HCT116 (cell line): ENCODE data around the gene HSP90AA1. TPM values are rescaled to one million over a fixed set of nuclear protein-coding genes. Genes with fewer than 3 reads are reported as not detected.

Source experiments
- ATAC-seq: fragments of 200-7000 bp; cut with Tn5 transposase; 2 replicates; pipeline ENCODE4 v1.9.1; 2020; ENCODE audit warnings: mild to moderate bottlenecking, moderate library complexity
- BruUV-seq: library from RNA; stranded (reverse); fragments of 400-500 nt; replicated peaks from 2 replicates; lab custom pipeline; 2021; lab: Mats Ljungman, UMichigan
- CTCF ChIA-PET: fragments of 300-600 bp; sonication (Branson Sonifier 250); formaldehyde crosslinking; loops from one replicate; lab custom pipeline; 2021; ENCODE audit warnings: antibody characterized with exemption; lab: Charles Lee
- POLR2A ChIA-PET: fragments of 300-600, 350-600 bp; sonication (Branson Sonifier 250); formaldehyde crosslinking; loops from one replicate; lab custom pipeline; 2021; ENCODE audit warnings: antibody characterized with exemption; lab: Charles Lee
- RAD21 ChIA-PET, 2 experiments: fragments of 300-600 bp; sonication (Branson Sonifier 250); formaldehyde crosslinking; loops; one replicate each; lab custom pipeline; 2023; ENCODE audit warnings: low total read pairs in 2 of 2; ENCODE audit not compliant: uncharacterized antibody in 2 of 2, unreplicated experiment in 2 of 2, low non-redundant PET in 1 of 2; lab: Charles Lee
- DNase-seq: peaks from one replicate; pipeline ENCODE4 v3.0.0-alpha.2; 2010; ENCODE audit warnings: low read depth, low spot score
- H2AFZ ChIP-seq: fragments of 200-600 bp; shearing (Covaris generic), sonication (generic); 2 replicates; pipeline ENCODE4 v1.6.1; 2017; ENCODE audit warnings: low read depth, mixed run types, mixed read lengths, antibody characterized with exemption, low read length; ENCODE audit not compliant: poor library complexity, severe bottlenecking
- H3K27ac ChIP-seq: 2 replicates; pipeline ENCODE4 v1.5.1; 2012; ENCODE audit warnings: low read depth, low read length
- H3K27me3 ChIP-seq: fragments of 200-600 bp; sonication (generic); 2 replicates; pipeline ENCODE4 v1.6.1; 2016; ENCODE audit warnings: mixed run types, low read length, mixed read lengths; ENCODE audit not compliant: insufficient read depth
- H3K36me3 ChIP-seq, 2 experiments: fragments of 200-500 bp in 1 of 2; fragments of 200-600 bp in 1 of 2; sonication (Bioruptor generic) in 1 of 2; sonication (generic) in 1 of 2; 2 replicates each; pipeline versions ENCODE4 v1.5.1 to v1.6.1; 2014 to 2016; ENCODE audit warnings: low read length in 2 of 2, inconsistent platforms in 1 of 2, mixed read lengths in 1 of 2, mixed run types in 1 of 2; ENCODE audit not compliant: insufficient read depth in 2 of 2, control insufficient read depth in 1 of 2
- H3K4me1 ChIP-seq, 2 experiments: fragments of 200-600 bp in 1 of 2; sonication (generic) in 1 of 2; 2 replicates each; pipeline versions ENCODE4 v1.5.1 to v1.6.1; 2012 to 2017; ENCODE audit warnings: low read length in 2 of 2, inconsistent platforms in 1 of 2, mild to moderate bottlenecking in 1 of 2, mixed read lengths in 1 of 2, mixed run types in 1 of 2, moderate library complexity in 1 of 2; ENCODE audit not compliant: insufficient read depth in 2 of 2, control insufficient read depth in 1 of 2
- H3K4me2 ChIP-seq: fragments of 200-600 bp; sonication (generic); 2 replicates; pipeline ENCODE4 v1.6.1; 2017; ENCODE audit warnings: mixed run types, low read length, mixed read lengths
- H3K4me3 ChIP-seq, 2 experiments: fragments of 200-600 bp in 1 of 2; sonication (generic) in 1 of 2; replicated peaks in 1 of 2; 2 replicates each; pipeline ENCODE4 v1.5.1; 2011 to 2016; ENCODE audit warnings: low read length in 2 of 2, control low read depth in 1 of 2, low read depth in 1 of 2, mild to moderate bottlenecking in 1 of 2, mixed read lengths in 1 of 2, mixed run types in 1 of 2
- H3K79me2 ChIP-seq: fragments of 200-600 bp; sonication (generic); 2 replicates; pipeline ENCODE4 v1.6.1; 2017; ENCODE audit warnings: mild to moderate bottlenecking, mixed run types, low read length, moderate library complexity, mixed read lengths; ENCODE audit not compliant: insufficient read depth
- H3K9ac ChIP-seq: fragments of 200-600 bp; sonication (generic); 2 replicates; pipeline ENCODE4 v1.6.1; 2016; ENCODE audit warnings: low read length, mixed read lengths
- H3K9me2 ChIP-seq: fragments of 200-600 bp; sonication (generic), shearing (Covaris generic); 2 replicates; pipeline ENCODE4 v1.6.1; 2017; ENCODE audit warnings: mixed run types, mild to moderate bottlenecking, moderate library complexity; ENCODE audit not compliant: insufficient read depth
- H3K9me3 ChIP-seq, 2 experiments: fragments of 200-500 bp in 1 of 2; fragments of 200-600 bp in 1 of 2; sonication (Bioruptor generic) in 1 of 2; sonication (generic) in 1 of 2; 2 replicates each; pipeline ENCODE4 v1.6.1; 2014 to 2017; ENCODE audit warnings: low read length in 2 of 2, mixed read lengths in 2 of 2, inconsistent platforms in 1 of 2, low read depth in 1 of 2, mild to moderate bottlenecking in 1 of 2, mixed run types in 1 of 2, moderate library complexity in 1 of 2; ENCODE audit not compliant: control insufficient read depth in 1 of 2, insufficient read depth in 1 of 2
- H4K20me1 ChIP-seq: fragments of 200-600 bp; sonication (generic), shearing (Covaris generic); 2 replicates; pipeline ENCODE4 v1.6.1; 2017; ENCODE audit warnings: mixed run types, mild to moderate bottlenecking, moderate library complexity; ENCODE audit not compliant: insufficient read depth
- POLR2AphosphoS5 ChIP-seq: IDR thresholded peaks from 2 replicates; pipeline ENCODE4 v1.6.1; 2011; ENCODE audit warnings: mild to moderate bottlenecking, low read depth, low read length, moderate library complexity
- intact Hi-C: fragments of 100-400 bp; cut with micrococcal nuclease; formaldehyde crosslinking; loops from 2 replicates; pipeline ENCODE4 v1.10.0; 2022
- total RNA-seq: library from RNA; stranded (reverse); gene quantifications from one replicate; pipeline ENCODE4 v1.2.1, GENCODE V29; 2021; ENCODE audit not compliant: unreplicated experiment
- TF ChIP-seq, protein P1 (sequence below): IDR thresholded peaks from 2 replicates; pipeline ENCODE4 v1.6.1; 2012; ENCODE audit warnings: low read depth

Gene HSP90AA1
- total RNA-seq, 1 experiment from 2014 or later = 1,380 TPM

- BruUV-seq = no TSS peak
Observed at GRCh38 chr14:102079700-102079979, 7.2 kb downstream of the HSP90AA1 start.

More at GRCh38 chr14:102079700-102079979, 7.2 kb downstream of the HSP90AA1 start:
- peaks cover 39% of the 10 kb centered on the region for H4K20me1 ChIP-seq
- peaks cover 38% of the 10 kb centered on the region for H3K79me2 ChIP-seq
- ChIA-PET POLR2A (interaction anchor here (1.6 kb wide), 1 partner anchor 17 kb away, joined by 5 read pairs; no protein-coding TSS in a partner anchor), RAD21 (no interaction called here), CTCF (no interaction called here)
- H2AFZ ChIP-seq = no peak overlapping the region
- peaks cover 0 to 10% of the 10 kb centered on the region in 2 experiments; a peak in 3 of 4 replicates for H3K4me1 ChIP-seq
- no peak overlapping the region for H3K4me2 ChIP-seq
- H3K9ac ChIP-seq = no peak overlapping the region
- ATAC-seq (no peak), DNase-seq (no peak)
- TF ChIP-seq, protein P1, sequence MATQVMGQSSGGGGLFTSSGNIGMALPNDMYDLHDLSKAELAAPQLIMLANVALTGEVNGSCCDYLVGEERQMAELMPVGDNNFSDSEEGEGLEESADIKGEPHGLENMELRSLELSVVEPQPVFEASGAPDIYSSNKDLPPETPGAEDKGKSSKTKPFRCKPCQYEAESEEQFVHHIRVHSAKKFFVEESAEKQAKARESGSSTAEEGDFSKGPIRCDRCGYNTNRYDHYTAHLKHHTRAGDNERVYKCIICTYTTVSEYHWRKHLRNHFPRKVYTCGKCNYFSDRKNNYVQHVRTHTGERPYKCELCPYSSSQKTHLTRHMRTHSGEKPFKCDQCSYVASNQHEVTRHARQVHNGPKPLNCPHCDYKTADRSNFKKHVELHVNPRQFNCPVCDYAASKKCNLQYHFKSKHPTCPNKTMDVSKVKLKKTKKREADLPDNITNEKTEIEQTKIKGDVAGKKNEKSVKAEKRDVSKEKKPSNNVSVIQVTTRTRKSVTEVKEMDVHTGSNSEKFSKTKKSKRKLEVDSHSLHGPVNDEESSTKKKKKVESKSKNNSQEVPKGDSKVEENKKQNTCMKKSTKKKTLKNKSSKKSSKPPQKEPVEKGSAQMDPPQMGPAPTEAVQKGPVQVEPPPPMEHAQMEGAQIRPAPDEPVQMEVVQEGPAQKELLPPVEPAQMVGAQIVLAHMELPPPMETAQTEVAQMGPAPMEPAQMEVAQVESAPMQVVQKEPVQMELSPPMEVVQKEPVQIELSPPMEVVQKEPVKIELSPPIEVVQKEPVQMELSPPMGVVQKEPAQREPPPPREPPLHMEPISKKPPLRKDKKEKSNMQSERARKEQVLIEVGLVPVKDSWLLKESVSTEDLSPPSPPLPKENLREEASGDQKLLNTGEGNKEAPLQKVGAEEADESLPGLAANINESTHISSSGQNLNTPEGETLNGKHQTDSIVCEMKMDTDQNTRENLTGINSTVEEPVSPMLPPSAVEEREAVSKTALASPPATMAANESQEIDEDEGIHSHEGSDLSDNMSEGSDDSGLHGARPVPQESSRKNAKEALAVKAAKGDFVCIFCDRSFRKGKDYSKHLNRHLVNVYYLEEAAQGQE = no peak
- TF ChIP-seq POLR2AphosphoS5 = no peak
- no peaks in the 10 kb centered on the region for H3K9me3 ChIP-seq
- no peak overlapping the region for H3K4me3 ChIP-seq
- H3K36me3 ChIP-seq = peaks cover 49 to 54% of the 10 kb centered on the region in 2 experiments
- intact Hi-C loops = no loop called here
- no peak overlapping the region for H3K27ac ChIP-seq
- no peaks in the 10 kb centered on the region for H3K9me2 ChIP-seq
- H3K27me3 ChIP-seq = no peaks in the 10 kb centered on the region
